Dermis blood vessel endothelial cell (primary cell): ENCODE measurements around the gene MACIR. TPM values are rescaled to one million over a fixed set of nuclear protein-coding genes. Genes with fewer than 3 reads are reported as not detected.

Experiments
- DNase-seq: peaks from one replicate; pipeline ENCODE4 v3.0.0; 2010
- total RNA-seq: library from RNA; depleted of rRNA; stranded (reverse); fragments of >200 nt; gene quantifications from 2 replicates; pipeline ENCODE4 v1.2.3, GENCODE V29; 2014

MACIR gene
- total RNA-seq, 1 donor from 2014 or later = 11.9 TPM

- DNase-seq = no peak
Observed at GRCh38 chr5:103247118-103247517, 11.4 kb upstream of the MACIR start.

- no peak for DNase-seq
Observed at GRCh38 chr5:103249068-103249467, 9.5 kb upstream of the MACIR start.

- no peak for DNase-seq
Observed at GRCh38 chr5:103254921-103255320, 3.6 kb upstream of the MACIR start.

- no peak for DNase-seq
Observed at GRCh38 chr5:103255691-103256090, 2.9 kb upstream of the MACIR start.

GRCh38 chr5:103256178-103256577 lies 2.4 kb upstream of the MACIR start:
- peak; percentile 19 for DNase-seq

GRCh38 chr5:103258957-103259704 lies 568 bp downstream of the MACIR start:
- DNase-seq = peak; percentile 63

- DNase-seq = no peak
Observed at GRCh38 chr5:103259705-103260355, 1.3 kb downstream of the MACIR start.

GRCh38 chr5:103260951-103261350 lies 2.4 kb downstream of the MACIR start:
- DNase-seq = no peak

- no peak for DNase-seq
Observed at GRCh38 chr5:103262422-103262871, 3.9 kb downstream of the MACIR start.

- no peak for DNase-seq
Observed at GRCh38 chr5:103263054-103263453, 4.5 kb downstream of the MACIR start.

- DNase-seq = no peak
Observed at GRCh38 chr5:103264508-103264907, 5.9 kb downstream of the MACIR start.

- no peak for DNase-seq
Observed at GRCh38 chr5:103270581-103270980, 12.0 kb downstream of the MACIR start.

- DNase-seq = peak; percentile 21
Observed at GRCh38 chr5:103271570-103272289, 13.2 kb downstream of the MACIR start.

- DNase-seq = no peak
Observed at GRCh38 chr5:103272377-103272776, 13.8 kb downstream of the MACIR start.

GRCh38 chr5:103273952-103274351 lies 15.4 kb downstream of the MACIR start:
- DNase-seq = no peak

- no peak for DNase-seq
Observed at GRCh38 chr5:103275851-103276250, 17.3 kb downstream of the MACIR start.

- DNase-seq = no peak
Observed at GRCh38 chr5:103280967-103281366, 22.4 kb downstream of the MACIR start.

GRCh38 chr5:103283120-103283519 lies 24.6 kb downstream of the MACIR start:
- no peak for DNase-seq

GRCh38 chr5:103283869-103284268 lies 25.3 kb downstream of the MACIR start:
- DNase-seq = no peak

GRCh38 chr5:103286622-103287021 lies 28.1 kb downstream of the MACIR start:
- DNase-seq = no peak

GRCh38 chr5:103289024-103289423 lies 30.5 kb downstream of the MACIR start:
- no peak for DNase-seq

- no peak for DNase-seq
Observed at GRCh38 chr5:103290846-103291245, 32.3 kb downstream of the MACIR start.

- no peak for DNase-seq
Observed at GRCh38 chr5:103291606-103292005, 33.0 kb downstream of the MACIR start.

GRCh38 chr5:103293099-103293498 lies 34.5 kb downstream of the MACIR start:
- DNase-seq = no peak
